GM19239 (cell line): ENCODE measurements around the gene COL18A1.

Source experiments
- DNase-seq: peaks from one replicate; pipeline ENCODE4 v3.0.0; 2011; ENCODE audit warnings: low spot score; ENCODE audit not compliant: insufficient read length
- FAIRE-seq: peaks from 2 replicates; lab custom pipeline; 2011; peaks lifted over from hg19 to GRCh38; lab: Jason Lieb, UNC

Gene COL18A1

GRCh38 chr21:45393833-45394638, 10.9 kb upstream of the COL18A1 start:
- FAIRE-seq (no peak), DNase-seq (no peak)

DNA sequence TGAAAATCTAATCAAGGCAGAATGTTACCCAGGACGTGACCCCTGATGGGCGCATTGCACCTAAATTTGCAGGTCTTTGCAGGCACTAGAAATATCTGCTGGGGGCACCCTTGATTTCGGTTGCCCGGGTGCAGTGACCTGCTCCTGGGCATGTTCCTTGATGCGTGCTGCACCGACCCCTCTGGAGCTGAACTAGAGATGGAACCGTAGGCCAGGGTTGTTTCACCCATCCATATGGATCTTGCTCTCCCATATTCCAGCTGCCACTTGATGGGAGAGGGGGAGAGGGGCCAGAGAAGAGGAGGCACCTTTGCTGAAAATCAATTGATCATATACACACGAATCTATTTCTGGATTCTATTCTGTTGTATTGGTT, 8.4 kb upstream of the COL18A1 start:
- DNase-seq (no peak), FAIRE-seq (no peak)

- no peak for FAIRE-seq
Observed at GRCh38 chr21:45397381-45397780, 7.6 kb upstream of the COL18A1 start.

DNA sequence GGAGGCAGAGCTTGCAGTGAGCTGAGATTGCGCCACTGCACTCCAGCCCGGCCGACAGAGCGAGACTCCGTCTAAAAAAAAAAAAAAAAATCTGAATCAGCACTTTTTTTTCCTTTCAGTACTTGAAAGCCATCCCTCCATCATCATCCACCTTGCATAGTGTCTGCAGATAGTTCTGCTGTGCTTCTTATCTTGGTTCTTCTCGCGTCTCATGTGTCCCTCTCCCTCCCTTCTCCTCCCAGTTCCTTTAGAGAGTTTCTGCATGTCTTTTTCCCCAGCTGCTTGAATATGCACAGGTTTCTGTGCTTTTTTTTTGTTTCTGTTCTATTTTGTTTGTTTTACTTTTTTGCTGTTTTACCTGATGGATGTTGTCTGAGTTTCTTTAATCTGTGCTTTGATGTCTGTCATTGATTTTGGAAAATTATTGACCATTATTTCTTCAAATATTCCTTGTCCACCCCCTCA, 3.9 kb upstream of the COL18A1 start:
- FAIRE-seq (no peak), DNase-seq (no peak)

More at GRCh38 chr21:45397381-45397780, 7.6 kb upstream of the COL18A1 start:
- DNase-seq: no peak

DNA sequence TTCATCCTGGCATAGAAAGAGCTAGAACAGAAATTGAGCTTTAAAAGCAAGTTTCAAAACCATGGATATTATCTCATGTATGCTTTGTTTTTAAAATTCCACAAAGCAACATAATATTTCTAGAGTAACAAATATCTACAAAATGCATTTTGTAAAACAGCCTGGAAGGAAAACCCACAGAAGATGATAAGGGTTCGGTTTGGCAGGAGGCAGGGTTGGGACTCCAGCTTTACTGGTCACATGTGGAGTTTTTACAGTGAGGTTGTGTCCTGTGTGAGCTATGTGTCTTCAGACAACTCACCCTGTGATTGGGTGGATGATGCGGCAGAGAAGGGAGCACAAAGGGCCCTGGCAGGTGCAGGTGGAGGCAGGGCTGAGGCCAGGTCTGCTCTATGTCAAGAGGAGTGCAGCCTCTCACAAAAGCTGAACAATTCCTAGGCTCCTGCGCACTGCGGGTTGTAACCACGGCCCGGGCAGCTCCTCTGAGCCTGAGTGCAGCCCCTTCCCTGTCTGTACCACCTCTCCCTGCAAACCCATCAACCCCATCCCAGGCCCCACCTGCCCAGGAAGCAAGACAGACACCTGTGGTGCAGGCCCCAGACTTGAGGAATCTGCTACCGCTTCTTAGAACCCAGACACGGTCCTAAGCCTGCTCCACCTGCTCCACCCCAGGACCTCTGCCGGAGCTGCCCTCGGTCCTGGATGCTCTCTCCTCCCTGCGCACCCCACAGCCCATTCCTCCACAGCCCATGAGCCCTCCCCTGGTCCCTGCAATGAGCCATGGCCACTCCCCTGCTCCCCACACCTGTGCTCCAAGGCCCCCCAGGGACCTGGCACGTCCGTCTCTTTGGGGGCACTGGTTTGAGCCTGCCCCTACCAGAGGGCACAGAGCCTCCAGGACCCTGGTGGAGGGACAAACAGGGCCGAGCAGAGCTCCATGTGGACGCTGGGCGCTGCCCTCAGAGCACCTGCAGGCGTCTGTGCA, 2.8 kb upstream of the COL18A1 start:
- DNase-seq (no peak), FAIRE-seq (no peak)

DNA sequence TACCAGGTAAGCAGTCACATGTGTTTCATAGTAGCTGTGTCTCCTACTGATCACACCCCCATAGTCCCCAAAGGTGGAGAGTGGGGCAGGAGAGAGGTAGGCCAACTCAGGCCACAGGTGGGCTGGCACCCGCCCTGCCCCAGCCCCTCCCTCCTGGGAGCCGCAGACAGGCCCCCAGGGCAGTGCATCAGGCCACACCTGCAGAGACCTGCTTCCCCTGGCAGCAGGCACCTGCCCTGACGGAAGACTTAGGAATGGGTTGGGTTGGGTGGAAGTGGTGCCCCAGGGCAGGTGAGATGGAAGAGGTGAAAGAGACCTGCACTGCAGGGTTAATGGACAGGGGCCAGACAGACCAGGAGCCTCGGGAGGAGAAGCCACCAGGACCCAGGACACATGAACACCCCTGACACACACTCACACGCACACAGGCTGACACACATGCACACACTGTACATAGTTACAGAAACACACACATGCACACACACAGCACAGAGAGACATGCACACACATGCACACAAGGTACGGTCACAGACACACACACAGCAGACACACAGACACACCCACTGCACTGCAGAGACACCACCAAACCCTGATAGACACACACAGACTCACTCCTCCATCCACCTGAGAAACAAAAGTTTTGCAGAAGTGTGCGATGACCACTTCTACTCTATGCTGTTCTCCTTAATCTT, 1.7 kb upstream of the COL18A1 start:
- FAIRE-seq (no peak), DNase-seq (no peak)

GRCh38 chr21:45403825-45404729, 888 bp upstream of the COL18A1 start:
- DNase-seq: no peak
- FAIRE-seq: no peak

DNA sequence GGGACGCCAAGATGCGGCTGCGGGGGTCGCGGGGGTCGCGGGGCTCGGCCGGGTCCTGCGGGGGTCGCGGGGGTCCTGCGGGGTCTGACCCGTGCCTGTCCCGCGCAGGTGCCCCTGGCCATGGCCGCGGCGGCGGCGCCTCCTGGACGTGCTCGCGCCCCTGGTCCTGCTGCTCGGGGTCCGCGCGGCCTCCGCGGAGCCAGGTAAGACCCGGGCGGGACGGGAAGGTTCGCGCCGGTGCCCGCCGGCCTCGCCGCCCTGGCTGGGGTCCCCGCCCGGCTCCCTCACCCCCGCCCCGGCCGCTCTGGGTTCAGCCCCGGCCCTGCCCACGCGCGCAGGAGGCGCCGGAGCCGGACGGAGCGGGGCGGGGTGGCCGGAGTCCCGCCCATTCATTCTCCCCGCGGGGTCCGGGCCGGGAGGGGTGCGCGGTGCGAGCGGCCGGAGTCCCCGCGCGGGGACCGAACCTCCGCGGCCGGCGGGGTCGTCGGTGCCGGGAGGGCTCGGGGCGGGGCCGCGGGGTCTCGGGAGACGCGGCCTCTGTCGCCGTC, 380 bp downstream of the COL18A1 start:
- DNase-seq: no peak
- no peak for FAIRE-seq

GRCh38 chr21:45405819-45406762, 1.1 kb downstream of the COL18A1 start:
- FAIRE-seq (no peak), DNase-seq (no peak)

GRCh38 chr21:45406801-45407628, 2.0 kb downstream of the COL18A1 start:
- FAIRE-seq (no peak), DNase-seq (no peak)

DNA sequence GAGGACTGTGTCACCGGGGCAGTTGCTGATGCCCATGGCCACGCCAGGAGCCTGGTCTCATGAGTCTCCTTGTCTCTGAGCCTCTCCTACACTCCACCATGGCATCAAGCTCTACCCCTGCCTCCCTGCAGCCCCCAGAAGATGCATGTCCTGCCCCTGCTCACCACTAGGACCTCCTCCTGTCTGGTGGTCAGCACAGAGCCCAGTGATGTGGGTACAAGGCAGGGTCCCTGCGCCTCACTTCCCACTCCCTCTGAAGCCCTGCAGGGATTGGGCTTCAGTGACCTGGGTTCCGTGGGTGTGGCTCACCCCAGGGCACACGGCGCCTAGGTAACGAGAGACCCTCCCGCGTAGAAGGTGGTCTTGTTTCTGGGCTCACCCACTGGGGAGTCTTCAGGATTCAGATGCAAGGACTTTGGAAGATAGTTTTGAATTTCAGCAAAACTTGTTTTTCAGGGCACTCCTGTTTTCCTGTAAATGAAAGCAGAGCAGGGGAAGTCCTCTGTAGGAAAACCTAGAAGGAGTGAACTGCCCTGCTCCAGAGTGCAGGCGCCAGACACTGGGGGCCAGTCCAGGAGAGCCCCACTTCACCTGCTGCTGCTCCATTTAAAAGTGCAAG, 2.8 kb downstream of the COL18A1 start:
- FAIRE-seq (no peak), DNase-seq (no peak)

DNA sequence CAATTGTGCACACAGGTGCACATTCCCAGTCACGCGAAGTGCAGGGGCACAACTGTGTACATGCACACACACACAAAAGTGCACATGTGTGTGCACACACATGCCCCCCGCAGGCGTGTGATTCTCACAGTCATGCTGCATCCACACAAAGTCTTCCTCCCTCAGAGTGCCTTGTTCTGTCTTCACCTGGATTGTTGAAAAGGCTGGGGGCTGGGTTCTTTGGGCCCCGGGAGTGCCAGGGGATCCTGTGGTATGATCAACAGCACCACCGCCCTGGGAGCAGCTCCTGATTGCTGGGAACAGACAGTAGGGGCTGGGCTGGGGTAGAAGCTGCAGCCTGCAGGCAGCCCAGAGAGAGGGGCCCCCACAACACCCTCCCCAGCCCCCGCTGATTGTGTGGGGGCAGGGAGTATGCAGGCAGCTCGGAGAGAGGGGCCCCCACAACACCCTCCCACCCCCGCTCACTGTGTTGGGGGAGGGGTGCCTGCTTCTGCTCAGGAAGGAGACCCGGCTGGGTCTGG, 3.4 kb downstream of the COL18A1 start:
- FAIRE-seq (no peak), DNase-seq (no peak)

GRCh38 chr21:45408801-45409261, 3.9 kb downstream of the COL18A1 start:
- FAIRE-seq (no peak), DNase-seq (no peak)

GRCh38 chr21:45409466-45410150, 4.6 kb downstream of the COL18A1 start:
- no peak for FAIRE-seq
- no peak for DNase-seq

GRCh38 chr21:45410151-45410864, 5.3 kb downstream of the COL18A1 start:
- FAIRE-seq: no peak
- DNase-seq: no peak
